Adrenal gland (tissue), 12 donors: ENCODE data around the gene PCYOX1L. TPM values are rescaled to one million over a fixed set of nuclear protein-coding genes. Genes with fewer than 3 reads are reported as not detected.

Experiments used
- DNase-seq, 7 donors: peaks; one replicate each; pipeline ENCODE4 v3.0.0-alpha.2; 2019 to 2020
- H3K27ac ChIP-seq, 5 donors: fragments of 200-600 bp; sonication (generic) in 4 of 5; 1 replicate in 3 of 5; 2 replicates in 2 of 5; pipeline versions ENCODE4 v1.5.1 to v1.8.0; 2016 to 2020; ENCODE audit warnings: mild to moderate bottlenecking in 1 of 5
- H3K27me3 ChIP-seq: fragments of 200-600 bp; 2 replicates; pipeline ENCODE4 v1.8.0; 2021
- H3K36me3 ChIP-seq, 2 donors: fragments of 200-600 bp; replicated peaks in 1 of 2; 1 replicate in 1 of 2; 2 replicates in 1 of 2; pipeline versions ENCODE4 v1.5.1 to v1.8.0; 2018 to 2022
- H3K4me1 ChIP-seq, 2 donors: fragments of 200-600 bp; replicated peaks in 1 of 2; 1 replicate in 1 of 2; 2 replicates in 1 of 2; pipeline versions ENCODE4 v1.5.1 to v1.8.0; 2018 to 2021
- H3K4me3 ChIP-seq, 4 donors: fragments of 200-600 bp; sonication (generic) in 3 of 4; one replicate each; pipeline ENCODE4 v1.5.1; 2016 to 2018
- H3K9me3 ChIP-seq, 3 donors: fragments of 200-600 bp; sonication (generic) in 1 of 3; replicated peaks in 1 of 3; 1 replicate in 2 of 3; 2 replicates in 1 of 3; pipeline versions ENCODE4 v1.5.1 to v1.8.0; 2016 to 2021
- CTCF ChIP-seq, 6 experiments: fragments of 450-650 bp in 4 of 6; fragments of 200-600 bp in 2 of 6; sonication (generic) in 1 of 6; IDR thresholded peaks; 1 replicate in 5 of 6; 2 replicates in 1 of 6; pipeline versions ENCODE4 v1.5.1 to v1.8.0; 2016 to 2021; ENCODE audit warnings: antibody characterized with exemption in 6 of 6, mild to moderate bottlenecking in 2 of 6, moderate library complexity in 1 of 6
- POLR2A ChIP-seq, 2 donors: fragments of 450-650 bp; IDR thresholded peaks; one replicate each; pipeline ENCODE4 v1.6.1; 2017; ENCODE audit warnings: antibody characterized with exemption in 2 of 2, mild to moderate bottlenecking in 2 of 2, moderate library complexity in 1 of 2
- WGBS, 4 donors: extraction: QIAGEN DNeasy Blood & Tissue Kit in 2 of 4; methylation state at CpG; one replicate each; pipeline versions ENCODE4 v1.1.5 to v1.1.7; 2013 to 2017; 5-methylcytosine and 5-hydroxymethylcytosine counted together
- intact Hi-C, 2 donors: fragments of 100-400 bp; cut with DNase I; formaldehyde crosslinking; loops; one replicate each; pipeline versions ENCODE4 v1.14.1 to v1.15.0; 2022 to 2023
- polyA plus RNA-seq, 3 donors: library from polyadenylated mRNA; stranded (reverse); fragments of 200-250 nt in 2 of 3; fragments of 350-450 nt in 1 of 3; fragmentation: Illumina TruSeq in 1 of 3; extraction: RNeasy Lipid Tissue Mini Kit (QIAGEN cat#74804) in 1 of 3; gene quantifications; one replicate each; pipeline ENCODE4 v1.2.3, GENCODE V29; 2013 to 2014
- total RNA-seq, 9 donors: library from RNA; depleted of rRNA in 4 of 9; stranded (reverse); fragments of >200 nt in 4 of 9; fragments of 120-200 nt in 1 of 9; fragmentation: NEBNext Ultra II Directional in 1 of 9; extraction: Animal tissue kit (Norgen Biotek cat#: 25700) in 1 of 9; gene quantifications; one replicate each; pipeline versions ENCODE4 v1.1.0 to v1.2.4, GENCODE V29; 2013 to 2023
- donor health status: healthy with polysubstance abuse.
- donor health status: Bipolar disorder and iron deficiency.
- donor health status: DM: yes; HTN: yes; CAD: no.
- donor health status: DM: no; HTN: no; CAD: no.
- donor health status: DM: no; HTN: no; CAD: no.
- donor health status: DM: yes; HTN: yes; CAD: no.

Gene PCYOX1L
- total and polyA plus RNA-seq, 12 donors: 4.7 to 17.1 (median 9.4) TPM

- H3K9me3 ChIP-seq: no peaks in the 10 kb centered on the region
- H3K27me3 ChIP-seq: no peaks in the 10 kb centered on the region
- no peaks in the 10 kb centered on the region for H3K36me3 ChIP-seq
- DNase-seq: peak in 5 of 7 donors; percentile 34 to 53 (median 45)
- no peaks in the 10 kb centered on the region for H3K4me1 ChIP-seq
- H3K4me3 ChIP-seq: no peak overlapping the region
- no peak for TF ChIP-seq POLR2A (IDR thresholded peaks at IDR 0.05)
- TF ChIP-seq CTCF (IDR thresholded peaks at IDR 0.05): no peak
- 62 to 72% (median 65%) methylated on average over 8 to 10 of the region's 10 CpGs for WGBS, 4 donors
- intact Hi-C loops: no loop called here
- H3K27ac ChIP-seq: peak overlapping the region in 1 of 5 donors; percentile 25
Observed at GRCh38 chr5:149310947-149311658, 46.7 kb upstream of the PCYOX1L start.

- DNase-seq: no peak
- Histone ChIP-seq H3K4me1 (peaks cover 0 to 4% of the 10 kb centered on the region in 2 donors), H3K27me3 (no peaks in the 10 kb centered on the region), H3K27ac (no peak overlapping the region), H3K4me3 (no peak overlapping the region), H3K36me3 (no peaks in the 10 kb centered on the region), H3K9me3 (no peaks in the 10 kb centered on the region)
- no peak for TF ChIP-seq POLR2A (IDR thresholded peaks at IDR 0.05)
- TF ChIP-seq CTCF (IDR thresholded peaks at IDR 0.05): no peak
- WGBS, 4 donors: 64 to 68% (median 67%) methylated on average over 6 of the region's 6 CpGs
- intact Hi-C loops: no loop called here
Observed at GRCh38 chr5:149313151-149313841, 44.5 kb upstream of the PCYOX1L start.

GRCh38 chr5:149314571-149315111 lies 43.2 kb upstream of the PCYOX1L start:
- TF ChIP-seq CTCF (IDR thresholded peaks at IDR 0.05): no peak
- no peak for TF ChIP-seq POLR2A (IDR thresholded peaks at IDR 0.05)
- no peaks in the 10 kb centered on the region for H3K27me3 ChIP-seq
- intact Hi-C loops: loop anchor here (5.0 kb wide), 1 partner anchor 53 kb away; no protein-coding TSS in a partner anchor
- DNase-seq: no peak
- H3K9me3 ChIP-seq: no peaks in the 10 kb centered on the region
- peaks cover 0 to 4% of the 10 kb centered on the region in 2 donors for H3K4me1 ChIP-seq
- H3K27ac ChIP-seq: no peak overlapping the region
- 90 to 92% (median 92%) methylated on average over 3 to 4 of the region's 4 CpGs for WGBS, 4 donors
- no peaks in the 10 kb centered on the region for H3K36me3 ChIP-seq
- no peak overlapping the region for H3K4me3 ChIP-seq

- peaks cover 0 to 8% of the 10 kb centered on the region in 2 donors for H3K4me1 ChIP-seq
- WGBS, 4 donors: 87 to 93% (median 89%) methylated on average over 4 to 6 of the region's 6 CpGs
Observed at GRCh38 chr5:149315753-149316152, 42.1 kb upstream of the PCYOX1L start.

More at GRCh38 chr5:149315753-149316152, 42.1 kb upstream of the PCYOX1L start:
- no peak for DNase-seq
- no peaks in the 10 kb centered on the region for H3K9me3 ChIP-seq
- no peak overlapping the region for H3K4me3 ChIP-seq
- intact Hi-C loops: loop anchor here (5.0 kb wide), 1 partner anchor 52 kb away; no protein-coding TSS in a partner anchor
- no peak overlapping the region for H3K27ac ChIP-seq
- H3K36me3 ChIP-seq: no peaks in the 10 kb centered on the region
- no peak for TF ChIP-seq POLR2A (IDR thresholded peaks at IDR 0.05)
- no peak for TF ChIP-seq CTCF (IDR thresholded peaks at IDR 0.05)
- no peaks in the 10 kb centered on the region for H3K27me3 ChIP-seq
